ENCODE results near the gene SLC8A1.

The SLC8A1 gene

DNA sequence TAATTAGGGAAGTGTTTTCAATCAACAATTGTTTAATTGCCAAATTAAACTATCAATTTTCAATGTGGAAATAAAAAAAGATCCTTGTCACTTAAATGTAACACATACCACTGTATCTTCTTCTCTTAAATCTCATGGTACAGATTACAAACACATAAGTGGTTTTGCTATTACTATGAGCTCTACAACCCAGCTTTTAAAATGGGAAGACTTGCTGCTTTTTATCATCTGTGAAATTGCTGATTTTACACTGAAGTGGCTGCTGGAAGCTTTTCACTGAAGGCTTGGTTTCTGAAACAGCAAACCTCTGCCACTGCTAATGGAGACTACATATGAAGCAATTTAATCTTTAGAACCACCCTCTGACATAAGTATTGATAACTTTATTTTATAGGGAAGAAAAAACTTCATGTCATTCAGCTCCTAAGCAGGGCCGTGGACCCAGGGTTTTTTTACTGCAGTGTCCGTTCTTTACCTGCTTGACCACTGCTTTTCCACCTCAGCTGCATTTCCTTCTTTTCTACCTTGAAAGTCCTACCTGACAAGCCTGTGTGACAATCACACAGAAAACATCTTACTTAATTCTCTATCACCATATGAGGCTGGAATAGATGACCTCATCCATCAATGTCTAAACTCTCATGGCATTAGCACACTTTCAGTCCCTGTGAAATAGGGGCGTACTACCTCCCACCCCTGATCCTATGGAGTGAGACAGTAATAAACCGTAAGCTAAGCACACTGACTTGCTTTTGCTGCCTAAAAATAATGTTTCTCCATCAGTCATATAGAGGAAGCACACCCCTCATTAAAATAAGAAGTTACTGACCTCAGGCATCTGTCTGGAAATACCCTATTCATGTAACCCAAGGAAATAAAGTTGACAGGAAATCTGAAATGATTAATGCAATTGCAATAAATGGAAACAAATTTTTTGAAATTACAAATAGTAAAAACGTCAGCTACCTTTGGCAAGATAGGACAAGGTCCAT is 19.2 kb upstream of the SLC8A1 start:
- DNase-seq (ENCODE audit: low read depth in 1 of 2, low spot score in 1 of 2): no peak
- Histone ChIP-seq H3K27ac (replicated peaks) (no peak overlapping the region), H3K4me3 (replicated peaks; ENCODE audit: insufficient read depth, low read length) (no peak overlapping the region), H3K27me3 (ENCODE audit: insufficient read depth, poor library complexity, severe bottlenecking) (no peaks in the 10 kb centered on the region)
- no peak for TF ChIP-seq SPI1 (IDR thresholded peaks at IDR 0.05; ENCODE audit: borderline replicate concordance, low read depth)
- TF ChIP-seq REST (IDR thresholded peaks at IDR 0.05; ENCODE audit: insufficient replicate concordance, low read depth): no peak
- TF ChIP-seq, protein P1, sequence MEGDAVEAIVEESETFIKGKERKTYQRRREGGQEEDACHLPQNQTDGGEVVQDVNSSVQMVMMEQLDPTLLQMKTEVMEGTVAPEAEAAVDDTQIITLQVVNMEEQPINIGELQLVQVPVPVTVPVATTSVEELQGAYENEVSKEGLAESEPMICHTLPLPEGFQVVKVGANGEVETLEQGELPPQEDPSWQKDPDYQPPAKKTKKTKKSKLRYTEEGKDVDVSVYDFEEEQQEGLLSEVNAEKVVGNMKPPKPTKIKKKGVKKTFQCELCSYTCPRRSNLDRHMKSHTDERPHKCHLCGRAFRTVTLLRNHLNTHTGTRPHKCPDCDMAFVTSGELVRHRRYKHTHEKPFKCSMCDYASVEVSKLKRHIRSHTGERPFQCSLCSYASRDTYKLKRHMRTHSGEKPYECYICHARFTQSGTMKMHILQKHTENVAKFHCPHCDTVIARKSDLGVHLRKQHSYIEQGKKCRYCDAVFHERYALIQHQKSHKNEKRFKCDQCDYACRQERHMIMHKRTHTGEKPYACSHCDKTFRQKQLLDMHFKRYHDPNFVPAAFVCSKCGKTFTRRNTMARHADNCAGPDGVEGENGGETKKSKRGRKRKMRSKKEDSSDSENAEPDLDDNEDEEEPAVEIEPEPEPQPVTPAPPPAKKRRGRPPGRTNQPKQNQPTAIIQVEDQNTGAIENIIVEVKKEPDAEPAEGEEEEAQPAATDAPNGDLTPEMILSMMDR (IDR thresholded peaks at IDR 0.05; ENCODE audit: insufficient read depth, low read length): no peak
- TF ChIP-seq POLR2AphosphoS5 (IDR thresholded peaks at IDR 0.05; ENCODE audit: low read depth): no peak

- no peak overlapping the region for H3K27ac ChIP-seq (replicated peaks)
- DNase-seq (ENCODE audit: low read depth in 1 of 2, low spot score in 1 of 2): no peak
- no peaks in the 10 kb centered on the region for H3K27me3 ChIP-seq (ENCODE audit: insufficient read depth, poor library complexity, severe bottlenecking)
- no peak overlapping the region for H3K4me3 ChIP-seq (replicated peaks; ENCODE audit: insufficient read depth, low read length)
- no peak for TF ChIP-seq GABPA (IDR thresholded peaks at IDR 0.05; ENCODE audit: low read depth)
- no peak for TF ChIP-seq REST (IDR thresholded peaks at IDR 0.05; ENCODE audit: insufficient replicate concordance, low read depth)
- TF ChIP-seq SPI1 (IDR thresholded peaks at IDR 0.05; ENCODE audit: borderline replicate concordance, low read depth): no peak
- TF ChIP-seq POLR2AphosphoS5 (IDR thresholded peaks at IDR 0.05; ENCODE audit: low read depth): no peak
- TF ChIP-seq, protein P1 (IDR thresholded peaks at IDR 0.05; ENCODE audit: insufficient read depth, low read length): no peak
Observed at GRCh38 chr2:40466935-40467572, 15.2 kb upstream of the SLC8A1 start.

DNA sequence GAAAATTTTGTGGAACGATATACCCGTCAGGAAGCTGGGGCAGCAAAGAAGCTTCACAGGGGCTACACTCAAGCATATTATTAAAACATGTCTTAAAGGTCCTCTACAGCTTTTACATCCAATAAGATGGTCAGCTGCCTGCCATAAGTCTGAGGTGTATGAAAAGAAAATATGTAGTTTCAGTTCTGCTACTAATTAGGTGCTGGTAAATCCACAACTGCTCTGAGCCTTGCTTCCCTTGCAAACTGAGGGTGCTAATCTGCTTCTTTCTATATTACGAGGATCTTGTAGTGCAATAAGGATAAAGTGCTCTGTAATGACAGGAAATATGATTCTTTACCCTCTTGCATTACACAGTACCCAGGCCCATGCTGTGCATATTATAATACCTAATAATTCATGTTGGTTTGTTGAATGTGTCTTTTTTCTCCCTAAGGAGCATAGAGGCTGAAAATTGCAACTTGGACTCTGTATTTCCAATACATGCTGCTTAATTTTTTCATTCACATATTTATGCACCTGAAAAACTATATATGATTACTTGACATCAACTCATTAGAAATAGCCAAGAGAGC is 14.5 kb upstream of the SLC8A1 start:
- Histone ChIP-seq H3K4me3 (replicated peaks; ENCODE audit: insufficient read depth, low read length) (no peak overlapping the region), H3K27ac (replicated peaks) (no peak overlapping the region), H3K27me3 (ENCODE audit: insufficient read depth, poor library complexity, severe bottlenecking) (no peaks in the 10 kb centered on the region)
- DNase-seq (ENCODE audit: low read depth in 1 of 2, low spot score in 1 of 2): no peak
- no peak for TF ChIP-seq SPI1 (IDR thresholded peaks at IDR 0.05; ENCODE audit: borderline replicate concordance, low read depth)
- TF ChIP-seq POLR2AphosphoS5 (IDR thresholded peaks at IDR 0.05; ENCODE audit: low read depth): no peak
- no peak for TF ChIP-seq REST (IDR thresholded peaks at IDR 0.05; ENCODE audit: insufficient replicate concordance, low read depth)
- TF ChIP-seq, protein P1 (IDR thresholded peaks at IDR 0.05; ENCODE audit: insufficient read depth, low read length): no peak
- no peak for TF ChIP-seq GABPA (IDR thresholded peaks at IDR 0.05; ENCODE audit: low read depth)

Measured in HL-60 (cell line).